WTC11 (cell line): ENCODE results near the gene TMC1.

ENCODE experiments used
- ATF2 ChIP-seq: sonication (generic); formaldehyde crosslinking; IDR thresholded peaks from 2 replicates; pipeline ENCODE4 v1.8.1; 2022; ENCODE audit warnings: low read depth, missing genetic modification reagents, borderline replicate concordance
- ATF6 ChIP-seq: sonication (generic); formaldehyde crosslinking; IDR thresholded peaks from 2 replicates; pipeline ENCODE4 v1.8.1; 2023; ENCODE audit warnings: mild to moderate bottlenecking, missing genetic modification reagents
- FOXJ3 ChIP-seq: sonication (generic); formaldehyde crosslinking; IDR thresholded peaks from 2 replicates; pipeline ENCODE4 v1.9.0; 2021; ENCODE audit warnings: missing genetic modification reagents, mild to moderate bottlenecking, borderline replicate concordance
- FOXP1 ChIP-seq: sonication (generic); formaldehyde crosslinking; IDR thresholded peaks from 2 replicates; pipeline ENCODE4 v1.8.0; 2022; ENCODE audit warnings: missing genetic modification reagents, mild to moderate bottlenecking, moderate library complexity, borderline replicate concordance
- KAT7 ChIP-seq: sonication (generic); formaldehyde crosslinking; IDR thresholded peaks from 2 replicates; pipeline ENCODE4 v1.8.1; 2023; ENCODE audit warnings: missing genetic modification reagents, mild to moderate bottlenecking, borderline replicate concordance
- MAX ChIP-seq: sonication (generic); formaldehyde crosslinking; IDR thresholded peaks from 2 replicates; pipeline ENCODE4 v1.8.0; 2022; ENCODE audit warnings: mild to moderate bottlenecking, missing genetic modification reagents
- NR2C2 ChIP-seq: sonication (generic); formaldehyde crosslinking; IDR thresholded peaks from 2 replicates; pipeline ENCODE4 v1.8.0; 2022; ENCODE audit warnings: mild to moderate bottlenecking, missing genetic modification reagents
- NR3C1 ChIP-seq: sonication (generic); formaldehyde crosslinking; conservative IDR thresholded peaks from 2 replicates; pipeline ENCODE4 v1.8.1; 2023; ENCODE audit warnings: low read depth, mild to moderate bottlenecking, missing genetic modification reagents
- TCF7 ChIP-seq: sonication (generic); formaldehyde crosslinking; IDR thresholded peaks from 2 replicates; pipeline ENCODE4 v1.8.0; 2022; ENCODE audit warnings: mild to moderate bottlenecking, low read depth, missing genetic modification reagents, moderate library complexity
- TEAD4 ChIP-seq: sonication (generic); formaldehyde crosslinking; IDR thresholded peaks from 2 replicates; pipeline ENCODE4 v1.8.0; 2022; ENCODE audit warnings: mild to moderate bottlenecking, missing genetic modification reagents
- TF ChIP-seq, protein P1 (sequence below): fragments of 200-600 bp; IDR thresholded peaks from 2 replicates; pipeline ENCODE4 v1.8.0; 2022; ENCODE audit warnings: antibody characterized with exemption

- TF ChIP-seq TCF7 (CRISPR knock-in tag): no peak
- TF ChIP-seq NR3C1 (CRISPR knock-in tag): no peak
- no peak for TF ChIP-seq FOXJ3 (CRISPR knock-in tag)
- TF ChIP-seq, protein P1, sequence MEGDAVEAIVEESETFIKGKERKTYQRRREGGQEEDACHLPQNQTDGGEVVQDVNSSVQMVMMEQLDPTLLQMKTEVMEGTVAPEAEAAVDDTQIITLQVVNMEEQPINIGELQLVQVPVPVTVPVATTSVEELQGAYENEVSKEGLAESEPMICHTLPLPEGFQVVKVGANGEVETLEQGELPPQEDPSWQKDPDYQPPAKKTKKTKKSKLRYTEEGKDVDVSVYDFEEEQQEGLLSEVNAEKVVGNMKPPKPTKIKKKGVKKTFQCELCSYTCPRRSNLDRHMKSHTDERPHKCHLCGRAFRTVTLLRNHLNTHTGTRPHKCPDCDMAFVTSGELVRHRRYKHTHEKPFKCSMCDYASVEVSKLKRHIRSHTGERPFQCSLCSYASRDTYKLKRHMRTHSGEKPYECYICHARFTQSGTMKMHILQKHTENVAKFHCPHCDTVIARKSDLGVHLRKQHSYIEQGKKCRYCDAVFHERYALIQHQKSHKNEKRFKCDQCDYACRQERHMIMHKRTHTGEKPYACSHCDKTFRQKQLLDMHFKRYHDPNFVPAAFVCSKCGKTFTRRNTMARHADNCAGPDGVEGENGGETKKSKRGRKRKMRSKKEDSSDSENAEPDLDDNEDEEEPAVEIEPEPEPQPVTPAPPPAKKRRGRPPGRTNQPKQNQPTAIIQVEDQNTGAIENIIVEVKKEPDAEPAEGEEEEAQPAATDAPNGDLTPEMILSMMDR: no peak
- TF ChIP-seq FOXP1: no peak
- no peak for TF ChIP-seq MAX (CRISPR knock-in tag)
- no peak for TF ChIP-seq ATF2 (CRISPR knock-in tag)
- no peak for TF ChIP-seq KAT7 (CRISPR knock-in tag)
- no peak for TF ChIP-seq ATF6 (CRISPR knock-in tag)
- TF ChIP-seq NR2C2 (CRISPR knock-in tag): no peak
- no peak for TF ChIP-seq TEAD4 (CRISPR knock-in tag)
Observed at GRCh38 chr9:72800328-72800994, 279.1 kb downstream of the TMC1 start.
